T-helper 2 cell treated with Interferon-gamma antibody and Interleukin-4, amounts not matched to agents 5 μg/mL and 100 μg/mL, for 36 hours (primary cell): ENCODE results near the gene RNF144B.
"Not testable (repeated sequence)": the region's sequence is repeated elsewhere in the genome, so short reads cannot be mapped to it uniquely, and the experiment has no call there.

Experiments used
- DNase-seq: peaks from one replicate; pipeline ENCODE4 v3.0.0; 2021; ENCODE audit warnings: low spot score
- H3K27ac Mint-ChIP-seq: one replicate; pipeline ENCODE4 v1.8.0; 2021; ENCODE audit warnings: mild to moderate bottlenecking, mixed read lengths
- H3K27me3 Mint-ChIP-seq: one replicate; pipeline ENCODE4 v1.8.0; 2021; ENCODE audit warnings: low read depth, mixed read lengths
- H3K36me3 Mint-ChIP-seq: one replicate; pipeline ENCODE4 v1.8.0; 2021; ENCODE audit warnings: low read depth, mixed read lengths
- H3K4me1 Mint-ChIP-seq: one replicate; pipeline ENCODE4 v1.8.0; 2021; ENCODE audit warnings: low read depth, mixed read lengths
- H3K4me3 Mint-ChIP-seq: one replicate; pipeline ENCODE4 v1.8.0; 2022; ENCODE audit warnings: mild to moderate bottlenecking, moderate library complexity, mixed read lengths
- H3K9me3 Mint-ChIP-seq: one replicate; pipeline ENCODE4 v1.8.0; 2021; ENCODE audit warnings: mixed read lengths

Gene RNF144B

DNA sequence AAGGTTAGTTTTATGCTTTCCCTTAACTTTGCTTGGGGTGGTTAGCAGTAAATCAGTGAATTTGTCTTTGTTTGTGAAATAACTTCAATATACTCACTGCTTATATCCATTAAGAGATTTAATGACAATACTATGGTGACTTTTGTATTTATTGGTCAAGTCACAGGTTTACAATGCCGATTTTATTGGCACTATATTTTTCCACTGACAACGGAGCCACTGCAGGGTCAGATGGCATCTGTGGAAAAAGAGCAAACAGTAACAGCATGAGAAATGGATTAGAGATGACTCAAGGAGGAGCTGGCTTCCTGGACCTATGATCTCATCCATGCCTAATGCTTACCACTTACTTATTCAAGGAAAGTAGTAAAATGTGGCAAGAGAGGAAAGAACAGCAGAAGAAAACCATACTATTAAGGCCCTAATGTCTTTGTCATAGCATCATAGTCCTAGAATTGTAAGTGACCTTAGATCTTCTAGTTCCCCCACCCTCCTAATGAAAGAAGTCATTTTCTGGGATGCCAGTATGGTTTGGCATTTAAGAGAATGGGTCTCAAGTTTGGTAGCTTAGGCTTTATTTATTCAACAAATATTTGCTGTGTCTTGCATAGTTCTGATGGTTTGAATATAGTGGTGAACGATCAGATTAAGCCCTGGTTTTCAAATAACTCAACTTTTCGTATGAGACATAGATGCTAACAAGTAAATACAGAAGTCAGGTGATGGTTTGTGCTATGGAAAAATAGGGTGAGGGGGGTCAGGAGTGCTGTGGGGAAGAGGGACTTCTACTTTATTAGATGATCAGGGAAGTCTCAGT is 18.5 kb downstream of the RNF144B start:
- Mint-ChIP-seq H3K36me3 (peaks cover 11% of the 10 kb centered on the region), H3K27ac (no peak overlapping the region), H3K4me1 (peaks cover 7% of the 10 kb centered on the region), H3K27me3 (no peaks in the 10 kb centered on the region), H3K9me3 (no peaks in the 10 kb centered on the region), H3K4me3 (no peak overlapping the region)
- DNase-seq: no peak

DNA sequence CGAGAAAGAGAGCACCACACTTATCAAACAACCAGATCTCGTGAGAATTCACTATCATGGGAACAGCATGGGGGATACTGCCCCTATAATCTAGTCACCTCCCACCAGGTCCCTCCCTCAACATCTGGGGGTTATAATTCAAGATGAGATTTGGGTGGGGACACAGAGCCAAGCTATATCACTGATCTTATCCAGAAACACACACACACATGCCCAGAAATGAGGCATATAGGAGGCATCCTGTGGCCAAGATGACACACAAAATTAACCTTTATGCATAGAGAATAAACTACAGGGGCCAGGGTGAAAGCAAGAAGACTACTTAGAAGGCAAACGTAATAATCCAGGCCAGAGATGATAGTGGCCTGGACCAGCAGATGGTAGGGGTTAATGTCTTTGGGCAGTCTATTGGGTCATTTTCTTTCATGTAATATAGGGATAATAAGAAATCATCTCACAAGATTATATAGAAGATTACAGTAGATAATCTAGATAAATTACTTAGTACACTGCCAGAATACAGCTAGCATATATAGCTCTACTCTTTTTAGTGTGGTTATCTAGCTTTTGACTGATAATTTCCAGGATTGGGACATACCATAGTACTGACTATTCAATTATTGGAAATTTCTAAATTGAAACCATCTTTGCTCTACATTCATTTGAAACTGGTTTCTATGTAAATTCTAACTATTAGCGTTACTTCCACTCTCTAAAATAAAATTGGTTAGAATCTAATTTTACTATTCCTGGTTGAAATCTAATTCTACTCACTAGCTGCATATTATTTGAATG is 20.0 kb downstream of the RNF144B start:
- Mint-ChIP-seq H3K27me3 (no peaks in the 10 kb centered on the region), H3K4me3 (no peak overlapping the region), H3K9me3 (no peaks in the 10 kb centered on the region), H3K36me3 (peaks cover 5% of the 10 kb centered on the region), H3K4me1 (peaks cover 2% of the 10 kb centered on the region), H3K27ac (no peak overlapping the region)
- DNase-seq: no peak

DNA sequence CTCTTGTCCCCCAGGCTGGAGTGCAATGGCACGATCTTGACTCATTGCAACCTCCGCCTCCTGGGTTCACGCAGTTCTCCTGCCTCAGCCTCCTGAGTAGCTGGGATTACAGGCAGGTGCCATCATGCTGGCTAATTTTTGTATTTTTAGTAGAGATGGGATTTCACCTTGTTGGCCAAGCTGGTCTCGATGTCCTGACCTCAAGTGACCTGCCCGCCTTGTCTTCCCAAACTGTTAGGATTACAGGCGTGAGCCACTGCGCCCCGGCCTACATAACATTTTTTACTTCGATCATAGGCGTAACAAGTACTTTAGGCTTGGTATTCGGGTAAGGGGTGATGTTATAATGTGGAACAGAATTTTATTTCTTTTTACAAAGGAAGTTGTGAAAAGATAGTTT is 22.5 kb downstream of the RNF144B start:
- not testable (repeated sequence) for H3K27me3 Mint-ChIP-seq, H3K4me3 Mint-ChIP-seq, DNase-seq, H3K36me3 Mint-ChIP-seq, H3K4me1 Mint-ChIP-seq, H3K9me3 Mint-ChIP-seq, H3K27ac Mint-ChIP-seq

DNA sequence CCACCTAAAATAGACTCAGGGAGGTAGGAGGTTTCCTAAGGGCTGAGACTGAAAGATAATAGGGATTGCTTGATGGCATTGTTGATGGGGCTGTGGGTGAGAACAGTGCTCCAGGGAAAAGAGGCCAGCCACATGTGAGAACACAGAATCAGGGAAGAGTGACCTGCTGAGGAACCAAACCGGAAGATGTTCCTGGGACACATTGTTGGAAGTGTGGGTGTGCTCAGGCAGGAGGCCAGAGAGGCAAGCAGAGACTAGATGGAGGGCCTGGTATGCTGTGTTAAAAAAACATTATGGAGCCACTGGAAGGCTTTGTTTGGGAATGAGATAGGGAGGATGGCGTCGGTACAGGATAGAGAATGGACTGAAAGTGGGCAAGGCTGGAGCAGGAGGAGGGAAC is 23.3 kb downstream of the RNF144B start:
- no peaks in the 10 kb centered on the region for H3K27me3 Mint-ChIP-seq
- H3K36me3 Mint-ChIP-seq: peaks cover 5% of the 10 kb centered on the region
- H3K4me1 Mint-ChIP-seq: peaks cover 4% of the 10 kb centered on the region
- no peak overlapping the region for H3K27ac Mint-ChIP-seq
- no peak for DNase-seq
- H3K4me3 Mint-ChIP-seq: no peak overlapping the region
- H3K9me3 Mint-ChIP-seq: peaks cover 4% of the 10 kb centered on the region

GRCh38 chr6:18412068-18412467 is 24.9 kb downstream of the RNF144B start:
- no peak overlapping the region for H3K4me3 Mint-ChIP-seq
- peaks cover 2% of the 10 kb centered on the region for H3K4me1 Mint-ChIP-seq
- no peaks in the 10 kb centered on the region for H3K27me3 Mint-ChIP-seq
- H3K9me3 Mint-ChIP-seq: peaks cover 17% of the 10 kb centered on the region
- no peak for DNase-seq
- peaks cover 3% of the 10 kb centered on the region for H3K36me3 Mint-ChIP-seq
- H3K27ac Mint-ChIP-seq: no peak overlapping the region

DNA sequence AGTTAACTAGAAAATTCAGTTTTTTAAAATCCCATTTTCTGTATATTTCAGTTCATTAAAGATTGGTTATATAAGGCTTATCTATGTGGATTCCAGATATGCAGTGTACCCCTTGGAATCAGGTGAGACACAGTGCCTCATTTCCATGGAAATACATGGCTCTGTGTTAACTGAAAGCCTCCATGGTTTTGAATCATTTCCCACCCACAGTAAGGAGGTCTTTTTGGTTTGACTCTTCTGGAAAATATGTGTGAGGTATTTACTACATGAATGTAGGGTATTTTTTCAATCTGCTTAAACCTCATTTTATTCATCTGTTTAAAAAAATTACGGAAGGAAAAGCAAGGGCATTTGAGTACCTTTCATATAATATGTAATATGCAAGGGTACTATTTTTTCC is 25.5 kb downstream of the RNF144B start:
- peaks cover 17% of the 10 kb centered on the region for H3K9me3 Mint-ChIP-seq
- peaks cover 2% of the 10 kb centered on the region for H3K4me1 Mint-ChIP-seq
- no peak overlapping the region for H3K27ac Mint-ChIP-seq
- DNase-seq: no peak
- H3K27me3 Mint-ChIP-seq: peaks cover 1% of the 10 kb centered on the region
- no peak overlapping the region for H3K4me3 Mint-ChIP-seq
- H3K36me3 Mint-ChIP-seq: peaks cover 3% of the 10 kb centered on the region

GRCh38 chr6:18413381-18413780 is 26.2 kb downstream of the RNF144B start:
- Mint-ChIP-seq H3K27ac (no peak overlapping the region), H3K4me3 (no peak overlapping the region), H3K36me3 (peaks cover 3% of the 10 kb centered on the region)

DNA sequence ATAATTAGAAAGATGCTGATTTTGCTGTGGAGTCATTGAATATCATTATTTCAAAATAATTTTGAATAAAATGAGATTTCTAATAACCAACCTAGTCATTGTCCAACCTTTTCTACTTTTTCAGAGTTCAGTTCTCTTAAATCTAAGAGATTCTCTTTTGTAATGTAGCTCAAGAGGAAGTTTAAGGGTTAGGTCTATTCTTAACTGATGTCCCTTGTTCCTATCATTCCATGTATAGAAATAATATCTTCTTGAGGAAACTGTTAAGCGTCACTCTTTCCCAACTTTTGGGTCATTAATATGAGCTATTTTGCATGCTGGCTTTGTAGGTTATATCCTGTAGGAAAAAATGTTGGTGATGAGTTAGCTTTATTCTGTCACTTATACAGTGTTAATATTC is 27.0 kb downstream of the RNF144B start:
- Mint-ChIP-seq H3K4me3 (no peak overlapping the region), H3K4me1 (peaks cover 2% of the 10 kb centered on the region), H3K27me3 (peaks cover 1% of the 10 kb centered on the region), H3K9me3 (peaks cover 17% of the 10 kb centered on the region), H3K27ac (no peak overlapping the region), H3K36me3 (peaks cover 3% of the 10 kb centered on the region)
- DNase-seq: no peak

More at GRCh38 chr6:18413381-18413780, 26.2 kb downstream of the RNF144B start:
- Mint-ChIP-seq H3K4me1 (peaks cover 2% of the 10 kb centered on the region), H3K9me3 (peaks cover 17% of the 10 kb centered on the region), H3K27me3 (peaks cover 1% of the 10 kb centered on the region)
- DNase-seq: no peak

DNA sequence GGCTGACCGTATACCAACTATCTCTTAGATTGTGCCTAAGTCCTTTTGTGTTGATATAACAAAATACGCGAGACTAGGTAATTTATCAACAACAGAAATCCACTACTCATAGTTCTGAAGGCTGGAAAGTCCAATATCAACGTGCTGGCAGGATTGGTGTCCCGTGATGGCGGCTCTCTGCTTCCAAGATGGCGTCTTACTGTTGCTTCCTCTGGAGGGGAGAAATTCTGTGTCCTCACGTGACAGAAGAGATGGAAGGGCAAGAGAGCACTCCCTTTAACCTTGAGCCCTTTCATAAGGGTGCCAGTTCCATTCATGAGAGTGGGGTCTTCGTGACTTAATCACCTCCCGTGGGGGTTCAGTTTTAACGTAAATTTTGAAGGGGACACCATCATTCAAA is 28.1 kb downstream of the RNF144B start:
- DNase-seq: no peak
- H3K27me3 Mint-ChIP-seq: peaks cover 4% of the 10 kb centered on the region
- H3K4me3 Mint-ChIP-seq: no peak overlapping the region
- H3K9me3 Mint-ChIP-seq: peaks cover 17% of the 10 kb centered on the region
- peaks cover 2% of the 10 kb centered on the region for H3K4me1 Mint-ChIP-seq
- H3K36me3 Mint-ChIP-seq: peaks cover 3% of the 10 kb centered on the region
- H3K27ac Mint-ChIP-seq: no peak overlapping the region

DNA sequence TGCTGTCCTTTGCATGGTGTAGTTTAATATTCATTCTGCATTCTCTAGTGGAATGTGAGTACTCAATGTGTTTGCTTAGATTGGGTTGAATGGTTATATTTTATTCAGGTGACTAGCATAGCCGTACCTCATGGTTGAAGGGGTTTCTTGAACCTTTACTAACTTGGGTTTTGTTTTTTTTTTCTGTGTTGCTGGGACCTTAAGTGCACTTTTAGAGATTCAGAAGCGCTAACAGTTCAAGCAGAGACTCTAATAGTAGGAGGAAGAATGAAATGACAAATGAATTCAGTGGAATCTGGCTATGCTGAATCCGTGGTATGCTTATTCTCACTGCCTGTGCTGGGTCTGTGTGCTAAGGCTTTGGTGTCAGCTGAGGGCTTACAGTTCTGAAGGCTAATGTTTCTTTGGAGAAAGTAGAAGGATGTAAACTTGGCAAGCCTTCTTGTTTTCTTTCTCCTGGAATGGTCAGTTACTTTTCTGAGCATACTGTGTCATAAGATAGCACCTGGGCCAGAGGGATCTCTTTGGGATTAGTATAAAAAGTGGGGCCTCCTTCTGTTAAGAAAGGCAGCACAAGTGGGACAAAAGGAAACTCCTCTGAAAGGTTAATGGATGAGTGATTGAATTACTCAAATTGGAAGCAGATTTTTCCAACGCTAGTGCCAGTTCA is 28.7 kb downstream of the RNF144B start:
- Mint-ChIP-seq H3K27ac (no peak overlapping the region), H3K27me3 (peaks cover 4% of the 10 kb centered on the region), H3K9me3 (peaks cover 17% of the 10 kb centered on the region), H3K4me1 (peaks cover 2% of the 10 kb centered on the region), H3K36me3 (peaks cover 3% of the 10 kb centered on the region), H3K4me3 (no peak overlapping the region)
- no peak for DNase-seq

DNA sequence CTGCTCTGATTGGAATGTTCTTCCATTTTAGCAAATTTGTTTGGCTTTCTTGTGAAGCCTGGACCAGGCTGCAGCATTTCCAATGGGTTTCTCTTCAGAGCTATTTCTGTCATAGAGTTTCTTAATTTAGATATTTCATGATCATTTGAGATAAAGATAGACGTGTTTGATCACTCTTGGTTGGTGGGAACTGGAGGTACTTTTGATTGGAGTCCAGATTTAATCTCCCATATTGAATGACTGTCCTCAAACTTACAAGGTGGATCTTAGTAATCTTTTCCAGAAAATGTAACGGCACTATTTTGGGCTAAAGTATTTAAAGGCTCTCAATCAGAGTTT is 29.2 kb downstream of the RNF144B start:
- Mint-ChIP-seq H3K9me3 (peaks cover 17% of the 10 kb centered on the region), H3K4me1 (peaks cover 2% of the 10 kb centered on the region), H3K4me3 (no peak overlapping the region), H3K27me3 (peaks cover 4% of the 10 kb centered on the region), H3K27ac (no peak overlapping the region), H3K36me3 (peaks cover 3% of the 10 kb centered on the region)
- no peak for DNase-seq

GRCh38 chr6:18420328-18420727 is 33.2 kb downstream of the RNF144B start:
- DNase-seq: no peak
- Mint-ChIP-seq H3K36me3 (peaks cover 3% of the 10 kb centered on the region), H3K4me1 (no peaks in the 10 kb centered on the region), H3K9me3 (peaks cover 14% of the 10 kb centered on the region), H3K4me3 (no peak overlapping the region), H3K27me3 (peaks cover 4% of the 10 kb centered on the region), H3K27ac (no peak overlapping the region)

DNA sequence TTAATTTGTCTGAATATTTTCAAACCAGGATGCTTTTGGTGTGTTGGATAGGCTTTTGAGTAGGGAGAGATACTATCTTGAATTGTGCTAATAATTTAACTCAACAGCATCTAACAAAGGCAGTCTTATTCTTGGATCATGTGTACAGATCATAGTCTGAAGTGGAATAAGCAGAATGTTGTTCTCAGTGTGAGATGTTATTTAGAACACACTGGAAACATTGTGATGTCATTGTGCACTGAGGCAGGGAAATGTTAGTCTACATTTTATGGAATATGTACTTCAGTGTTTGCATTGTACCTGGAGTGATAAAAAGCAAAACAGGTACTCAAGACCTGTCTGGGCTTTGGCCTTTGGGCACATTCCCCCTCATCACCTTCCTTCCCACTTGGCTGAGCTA is 35.0 kb downstream of the RNF144B start:
- Mint-ChIP-seq H3K4me3 (no peak overlapping the region), H3K4me1 (peaks cover 5% of the 10 kb centered on the region), H3K9me3 (no peaks in the 10 kb centered on the region), H3K27me3 (peaks cover 4% of the 10 kb centered on the region), H3K36me3 (no peaks in the 10 kb centered on the region), H3K27ac (no peak overlapping the region)
- DNase-seq: no peak

DNA sequence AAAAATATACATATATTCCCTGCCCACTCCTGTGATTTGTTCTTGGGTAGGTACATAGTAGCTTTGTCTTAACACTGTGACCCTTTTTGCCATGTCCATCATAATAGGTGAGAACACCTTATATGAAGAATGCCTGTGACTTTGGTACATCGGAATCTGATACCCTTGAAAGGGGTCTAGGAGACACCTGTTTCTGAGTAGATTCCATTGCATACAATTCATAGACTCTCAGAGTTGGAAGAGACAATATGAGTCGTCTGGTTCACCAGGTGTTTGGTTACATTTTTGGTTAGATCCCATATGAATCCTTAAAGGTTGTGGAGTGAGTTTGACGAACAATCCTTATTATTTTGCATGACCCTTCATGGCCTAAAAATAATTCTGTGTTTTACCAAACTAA is 36.3 kb downstream of the RNF144B start:
- H3K36me3 Mint-ChIP-seq: no peaks in the 10 kb centered on the region
- no peaks in the 10 kb centered on the region for H3K9me3 Mint-ChIP-seq
- H3K4me1 Mint-ChIP-seq: peaks cover 5% of the 10 kb centered on the region
- H3K27me3 Mint-ChIP-seq: peaks cover 3% of the 10 kb centered on the region
- no peak for DNase-seq
- no peak overlapping the region for H3K27ac Mint-ChIP-seq
- no peak overlapping the region for H3K4me3 Mint-ChIP-seq
